ENCODE data around the gene CEP135. TPM values are rescaled to one million over a fixed set of nuclear protein-coding genes. Genes with fewer than 3 reads are reported as not detected.

Gene CEP135
- polyA plus RNA-seq, 3 donors = 4.0 to 5.1 (median 4.6) TPM

GRCh38 chr4:56004235-56004634 is 55.5 kb downstream of the CEP135 start:
- Mint-ChIP-seq H3K4me1 (no peaks in the 10 kb centered on the region), H3K9me3 (peaks cover 0 to 11% (median 3%) of the 10 kb centered on the region in 7 donors), H3K27me3 (ENCODE audit: low read depth in 3 of 3) (peaks cover 0 to 3% (median 0%) of the 10 kb centered on the region in 3 donors), H3K27ac (no peak overlapping the region), H3K4me3 (no peak overlapping the region), H3K36me3 (peaks cover 85 to 93% of the 10 kb centered on the region in 2 donors)
- Histone ChIP-seq H3K4me1 (ENCODE audit: control insufficient read depth in 1 of 2, insufficient read depth in 2 of 2, low read length in 2 of 2) (no peaks in the 10 kb centered on the region), H4K20me1 (ENCODE audit: insufficient read depth, low read length) (no peaks in the 10 kb centered on the region), H3K4me3 (replicated peaks in 1 of 3; ENCODE audit: low read depth in 2 of 3, low read length in 3 of 3) (no peak overlapping the region), H3K27ac (ENCODE audit: low read depth in 1 of 2, low read length in 2 of 2) (no peak overlapping the region), H3K9ac (ENCODE audit: insufficient read depth, low read length, poor library complexity, severe bottlenecking) (no peak overlapping the region), H3K79me2 (ENCODE audit: insufficient read depth, low read length) (no peaks in the 10 kb centered on the region), H3K9me3 (replicated peaks in 1 of 2; ENCODE audit: control insufficient read depth in 1 of 2, insufficient read depth in 1 of 2, low read length in 2 of 2) (no peaks in the 10 kb centered on the region), H2AFZ (ENCODE audit: insufficient read depth, low read depth, low read length, poor library complexity, severe bottlenecking) (no peak overlapping the region), H3K36me3 (replicated peaks in 1 of 2; ENCODE audit: control insufficient read depth in 1 of 2, insufficient read depth in 2 of 2, low read length in 2 of 2) (peaks cover 53 to 94% of the 10 kb centered on the region in 2 donors), H3K4me2 (replicated peaks; ENCODE audit: extremely low read depth, low read length, poor library complexity, severe bottlenecking) (no peak overlapping the region), H3K27me3 (ENCODE audit: control insufficient read depth in 2 of 2, insufficient read depth in 2 of 2, low read length in 2 of 2) (no peaks in the 10 kb centered on the region)
- 100% methylated on average over 1 of the region's 2 CpGs for WGBS (ENCODE audit: insufficient coverage)
- no peak for TF ChIP-seq CTCF (IDR thresholded peaks at IDR 0.05)
- DNase-seq = no peak
- intact Hi-C loops (cut with micrococcal nuclease) = no loop called here

GRCh38 chr4:56007154-56007553 is 58.4 kb downstream of the CEP135 start:
- peaks cover 0 to 3% (median 0%) of the 10 kb centered on the region in 3 donors for H3K27me3 Mint-ChIP-seq (ENCODE audit: low read depth in 3 of 3)
- peak overlapping the region in 1 of 7 donors; percentile 42 for H3K27ac Mint-ChIP-seq
- no peak overlapping the region for H3K4me3 Mint-ChIP-seq
- H3K36me3 Mint-ChIP-seq = peaks cover 79 to 93% of the 10 kb centered on the region in 2 donors
- Histone ChIP-seq H3K9ac (ENCODE audit: insufficient read depth, low read length, poor library complexity, severe bottlenecking) (no peak overlapping the region), H3K27me3 (ENCODE audit: control insufficient read depth in 2 of 2, insufficient read depth in 2 of 2, low read length in 2 of 2) (no peaks in the 10 kb centered on the region), H3K79me2 (ENCODE audit: insufficient read depth, low read length) (no peaks in the 10 kb centered on the region), H3K9me3 (replicated peaks in 1 of 2; ENCODE audit: control insufficient read depth in 1 of 2, insufficient read depth in 1 of 2, low read length in 2 of 2) (no peaks in the 10 kb centered on the region), H3K4me3 (replicated peaks in 1 of 3; ENCODE audit: low read depth in 2 of 3, low read length in 3 of 3) (no peak overlapping the region), H4K20me1 (ENCODE audit: insufficient read depth, low read length) (no peaks in the 10 kb centered on the region), H3K27ac (ENCODE audit: low read depth in 1 of 2, low read length in 2 of 2) (no peak overlapping the region), H2AFZ (ENCODE audit: insufficient read depth, low read depth, low read length, poor library complexity, severe bottlenecking) (no peak overlapping the region), H3K36me3 (replicated peaks in 1 of 2; ENCODE audit: control insufficient read depth in 1 of 2, insufficient read depth in 2 of 2, low read length in 2 of 2) (peaks cover 54 to 94% of the 10 kb centered on the region in 2 donors), H3K4me1 (ENCODE audit: control insufficient read depth in 1 of 2, insufficient read depth in 2 of 2, low read length in 2 of 2) (no peaks in the 10 kb centered on the region), H3K4me2 (replicated peaks; ENCODE audit: extremely low read depth, low read length, poor library complexity, severe bottlenecking) (no peak overlapping the region)
- H3K9me3 Mint-ChIP-seq = peaks cover 0 to 6% (median 1%) of the 10 kb centered on the region in 7 donors
- no peak for DNase-seq
- intact Hi-C loops (cut with micrococcal nuclease) = no loop called here
- no peak for TF ChIP-seq CTCF (IDR thresholded peaks at IDR 0.05)
- no peaks in the 10 kb centered on the region for H3K4me1 Mint-ChIP-seq
